ENCODE results near the gene GPR137C. TPM values are rescaled to one million over a fixed set of nuclear protein-coding genes. Genes with fewer than 3 reads are reported as not detected.
A peak's percentile ranks its signal among the peaks of the same experiment; 100 is the strongest.

Gene GPR137C
- total and polyA plus RNA-seq, 2 donors from 2014 or later: 0.24 to 0.54 TPM

DNA sequence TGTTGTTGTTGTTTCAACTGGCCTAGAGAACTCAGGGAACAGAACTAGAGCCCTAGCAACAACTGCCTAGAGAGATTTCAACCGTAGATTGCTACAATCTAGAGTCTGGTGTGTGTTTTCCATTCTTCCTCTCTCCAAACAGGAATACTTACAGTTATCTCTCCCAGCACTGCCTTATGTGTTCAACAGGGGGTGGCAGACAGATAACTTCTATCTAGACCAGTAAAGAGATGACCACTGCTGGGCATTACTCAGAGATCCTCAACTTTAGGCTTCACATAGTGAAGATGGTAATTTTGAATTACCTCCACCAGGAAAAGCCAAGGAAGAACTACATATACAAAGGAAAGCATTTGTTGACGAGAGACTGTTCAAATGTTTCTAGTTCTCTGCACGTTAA, 5.1 kb upstream of the GPR137C start:
- H3K9ac ChIP-seq (ENCODE audit: low read length in 3 of 3): no peak overlapping the region
- DNase-seq (no peak), FAIRE-seq (no peak)
- H3K9me3 ChIP-seq (ENCODE audit: control insufficient read depth in 2 of 3, insufficient read depth in 1 of 3, low read length in 3 of 3): no peaks in the 10 kb centered on the region
- intact Hi-C loops (cut with DNase I): no loop called here
- TF ChIP-seq, protein P1, sequence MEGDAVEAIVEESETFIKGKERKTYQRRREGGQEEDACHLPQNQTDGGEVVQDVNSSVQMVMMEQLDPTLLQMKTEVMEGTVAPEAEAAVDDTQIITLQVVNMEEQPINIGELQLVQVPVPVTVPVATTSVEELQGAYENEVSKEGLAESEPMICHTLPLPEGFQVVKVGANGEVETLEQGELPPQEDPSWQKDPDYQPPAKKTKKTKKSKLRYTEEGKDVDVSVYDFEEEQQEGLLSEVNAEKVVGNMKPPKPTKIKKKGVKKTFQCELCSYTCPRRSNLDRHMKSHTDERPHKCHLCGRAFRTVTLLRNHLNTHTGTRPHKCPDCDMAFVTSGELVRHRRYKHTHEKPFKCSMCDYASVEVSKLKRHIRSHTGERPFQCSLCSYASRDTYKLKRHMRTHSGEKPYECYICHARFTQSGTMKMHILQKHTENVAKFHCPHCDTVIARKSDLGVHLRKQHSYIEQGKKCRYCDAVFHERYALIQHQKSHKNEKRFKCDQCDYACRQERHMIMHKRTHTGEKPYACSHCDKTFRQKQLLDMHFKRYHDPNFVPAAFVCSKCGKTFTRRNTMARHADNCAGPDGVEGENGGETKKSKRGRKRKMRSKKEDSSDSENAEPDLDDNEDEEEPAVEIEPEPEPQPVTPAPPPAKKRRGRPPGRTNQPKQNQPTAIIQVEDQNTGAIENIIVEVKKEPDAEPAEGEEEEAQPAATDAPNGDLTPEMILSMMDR (IDR thresholded peaks at IDR 0.05; ENCODE audit: borderline replicate concordance, extremely low read depth, insufficient read depth): no peak
- no peaks in the 10 kb centered on the region for H3K36me3 ChIP-seq (ENCODE audit: control insufficient read depth in 2 of 3, insufficient read depth in 3 of 3, low read length in 3 of 3)
- H3K27me3 ChIP-seq (ENCODE audit: control insufficient read depth, insufficient read depth, low read length): no peaks in the 10 kb centered on the region
- peaks cover 0 to 9% (median 3%) of the 10 kb centered on the region in 3 donors for H3K4me1 ChIP-seq (ENCODE audit: control insufficient read depth in 2 of 3, insufficient read depth in 2 of 3, low read depth in 1 of 3, low read length in 3 of 3)
- H3K4me3 ChIP-seq (ENCODE audit: low read length in 3 of 3): no peak overlapping the region
- H3K27ac ChIP-seq (ENCODE audit: low read depth in 2 of 2, low read length in 2 of 2): no peak overlapping the region

DNA sequence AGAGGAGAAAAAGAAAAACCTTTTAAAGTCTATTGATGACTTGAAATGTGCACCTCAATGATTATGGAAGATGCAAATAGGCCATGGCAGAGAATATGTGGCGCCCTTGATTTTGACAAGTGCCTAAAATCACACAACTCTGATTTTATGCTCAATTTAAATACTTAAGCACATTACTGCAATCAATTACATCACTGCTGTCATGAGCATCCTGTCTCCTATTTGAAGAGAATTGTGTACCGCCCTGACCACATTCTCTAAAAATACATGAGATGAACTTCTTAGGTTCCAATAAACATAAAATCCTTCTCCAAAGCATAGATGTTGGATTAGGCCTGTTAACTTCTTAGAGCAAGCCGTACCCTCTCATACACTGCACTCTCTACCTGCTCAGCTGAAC, 2.0 kb upstream of the GPR137C start:
- DNase-seq (no peak), FAIRE-seq (no peak)
- Histone ChIP-seq H3K9me3 (ENCODE audit: control insufficient read depth in 2 of 3, insufficient read depth in 1 of 3, low read length in 3 of 3) (no peaks in the 10 kb centered on the region), H3K9ac (ENCODE audit: low read length in 3 of 3) (peak overlapping the region in 1 of 3 donors; percentile 22), H3K4me3 (ENCODE audit: low read length in 3 of 3) (peak overlapping the region in 1 of 3 donors; percentile 89), H3K36me3 (ENCODE audit: control insufficient read depth in 2 of 3, insufficient read depth in 3 of 3, low read length in 3 of 3) (no peaks in the 10 kb centered on the region), H3K27ac (ENCODE audit: low read depth in 2 of 2, low read length in 2 of 2) (no peak overlapping the region), H3K4me1 (ENCODE audit: control insufficient read depth in 2 of 3, insufficient read depth in 2 of 3, low read depth in 1 of 3, low read length in 3 of 3) (peaks cover 0 to 15% (median 11%) of the 10 kb centered on the region in 3 donors), H3K27me3 (ENCODE audit: control insufficient read depth, insufficient read depth, low read length) (no peaks in the 10 kb centered on the region)
- TF ChIP-seq, protein P1 (IDR thresholded peaks at IDR 0.05; ENCODE audit: borderline replicate concordance, extremely low read depth, insufficient read depth): no peak
- intact Hi-C loops (cut with DNase I): no loop called here

DNA sequence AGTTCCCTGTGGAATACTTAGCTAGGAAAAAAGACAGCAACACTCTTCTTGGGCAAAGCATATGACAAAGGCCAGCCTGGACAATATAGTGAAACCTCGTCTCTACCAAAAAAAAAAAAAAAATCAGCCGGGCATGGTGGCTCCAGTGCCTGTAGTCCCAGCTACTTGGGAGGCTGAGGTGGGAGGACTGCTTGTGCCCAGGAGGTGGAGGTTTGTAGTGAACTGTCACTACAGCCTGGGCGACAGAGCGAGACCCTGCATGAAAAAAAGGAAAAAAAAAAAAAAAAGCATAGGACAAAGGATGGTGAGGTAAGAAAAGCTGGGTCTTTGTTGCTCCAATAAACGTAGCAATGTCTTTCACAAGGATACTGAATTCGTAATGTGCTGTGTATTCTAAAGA, 1.4 kb upstream of the GPR137C start:
- Histone ChIP-seq H3K9me3 (ENCODE audit: control insufficient read depth in 2 of 3, insufficient read depth in 1 of 3, low read length in 3 of 3) (no peaks in the 10 kb centered on the region), H3K4me3 (ENCODE audit: low read length in 3 of 3) (peak overlapping the region; percentile 70 to 95 (median 89)), H3K36me3 (ENCODE audit: control insufficient read depth in 2 of 3, insufficient read depth in 3 of 3, low read length in 3 of 3) (no peaks in the 10 kb centered on the region), H3K9ac (ENCODE audit: low read length in 3 of 3) (peak overlapping the region in 2 of 3 donors; percentile 70 to 87), H3K4me1 (ENCODE audit: control insufficient read depth in 2 of 3, insufficient read depth in 2 of 3, low read depth in 1 of 3, low read length in 3 of 3) (peaks cover 0 to 15% (median 11%) of the 10 kb centered on the region in 3 donors), H3K27ac (ENCODE audit: low read depth in 2 of 2, low read length in 2 of 2) (no peak overlapping the region), H3K27me3 (ENCODE audit: control insufficient read depth, insufficient read depth, low read length) (no peaks in the 10 kb centered on the region)
- DNase-seq: no peak
- TF ChIP-seq, protein P1 (IDR thresholded peaks at IDR 0.05; ENCODE audit: borderline replicate concordance, extremely low read depth, insufficient read depth): no peak
- intact Hi-C loops (cut with DNase I): no loop called here
- no peak for FAIRE-seq

DNA sequence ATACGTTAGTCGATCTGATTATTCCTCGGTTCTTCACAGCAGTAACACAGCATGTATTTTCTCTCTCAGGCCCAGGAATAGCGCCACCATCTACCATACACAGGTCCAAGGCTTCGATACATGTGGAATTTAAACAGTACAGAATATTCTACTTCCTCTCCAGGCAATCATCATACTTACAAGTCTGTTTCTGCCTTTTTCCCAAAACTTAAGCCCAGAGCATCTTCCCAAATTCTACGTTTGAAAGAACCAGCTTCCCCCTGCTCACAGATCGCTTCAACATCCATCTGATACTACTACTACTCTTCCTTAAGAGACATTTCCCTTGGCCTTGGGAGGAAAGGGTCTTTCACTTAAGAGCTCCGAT, 957 bp upstream of the GPR137C start:
- H3K27ac ChIP-seq (ENCODE audit: low read depth in 2 of 2, low read length in 2 of 2): peak overlapping the region; percentile 78 to 88
- no peaks in the 10 kb centered on the region for H3K9me3 ChIP-seq (ENCODE audit: control insufficient read depth in 2 of 3, insufficient read depth in 1 of 3, low read length in 3 of 3)
- peaks cover 0 to 15% (median 11%) of the 10 kb centered on the region in 3 donors for H3K4me1 ChIP-seq (ENCODE audit: control insufficient read depth in 2 of 3, insufficient read depth in 2 of 3, low read depth in 1 of 3, low read length in 3 of 3)
- H3K4me3 ChIP-seq (ENCODE audit: low read length in 3 of 3): peak overlapping the region; percentile 70 to 95 (median 89)
- no peaks in the 10 kb centered on the region for H3K27me3 ChIP-seq (ENCODE audit: control insufficient read depth, insufficient read depth, low read length)
- FAIRE-seq: no peak
- no peaks in the 10 kb centered on the region for H3K36me3 ChIP-seq (ENCODE audit: control insufficient read depth in 2 of 3, insufficient read depth in 3 of 3, low read length in 3 of 3)
- H3K9ac ChIP-seq (ENCODE audit: low read length in 3 of 3): peak overlapping the region; percentile 70 to 87 (median 87)
- TF ChIP-seq, protein P1 (IDR thresholded peaks at IDR 0.05; ENCODE audit: borderline replicate concordance, extremely low read depth, insufficient read depth): peak; percentile 14
- peak in 2 of 5 donors; percentile 57 to 77 for DNase-seq
- intact Hi-C loops (cut with DNase I): no loop called here
